GM18517 (cell line): ENCODE measurements around the gene SHLD2.
"Not testable (repeated sequence)": the region's sequence is repeated elsewhere in the genome, so short reads cannot be mapped to it uniquely, and the experiment has no call there.

Experiments used
- ATAC-seq: cut with Tn5 transposase; IDR thresholded peaks from one replicate; pipeline ENCODE4 v1.9.1; 2021; ENCODE audit warnings: mild to moderate bottlenecking, moderate library complexity; ENCODE audit not compliant: unreplicated experiment

Gene SHLD2

DNA sequence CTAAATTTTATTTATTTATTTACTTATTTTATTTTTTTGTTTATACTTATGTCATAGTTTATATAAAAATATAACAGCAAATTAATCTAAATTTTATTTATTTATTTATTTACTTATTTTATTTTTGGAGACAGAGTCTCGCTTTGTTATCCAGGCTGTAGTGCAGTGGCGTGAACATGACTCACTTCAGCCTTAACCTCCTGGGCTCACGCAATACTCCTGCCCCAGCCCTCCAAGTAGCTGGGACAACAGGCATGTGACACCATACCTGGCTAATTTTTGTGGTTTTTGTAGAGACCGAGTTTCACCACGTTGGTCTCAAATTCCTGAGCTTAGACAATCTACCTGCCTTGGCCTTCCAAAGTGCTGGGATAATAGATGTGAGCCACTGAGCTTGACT is 115.3 kb downstream of the SHLD2 start:
- ATAC-seq = not testable (repeated sequence)

GRCh38 chr10:87211848-87212247 is 116.8 kb downstream of the SHLD2 start:
- ATAC-seq = not testable (repeated sequence)

GRCh38 chr10:87213150-87213765 is 118.3 kb downstream of the SHLD2 start:
- ATAC-seq = not testable (repeated sequence)

DNA sequence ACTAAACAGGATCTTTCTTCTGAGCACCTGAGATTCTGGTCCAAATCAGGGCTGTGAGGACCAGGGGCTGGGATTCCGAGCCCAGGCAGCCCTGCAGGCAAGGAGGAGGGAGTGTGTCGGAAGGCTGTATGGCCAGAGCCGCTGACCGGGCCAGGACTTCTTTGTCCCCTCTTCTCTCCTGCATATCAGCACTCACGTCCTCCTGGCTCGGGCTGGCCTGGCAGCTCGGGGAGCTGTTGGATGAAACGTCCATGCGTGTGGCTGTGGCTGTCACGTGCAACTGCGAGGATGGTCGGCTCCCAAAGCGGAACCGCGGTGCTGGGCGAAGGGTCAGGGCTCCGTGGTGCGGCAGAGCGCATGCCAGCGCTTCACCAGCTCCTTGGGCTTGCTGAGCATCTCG is 118.8 kb downstream of the SHLD2 start:
- not testable (repeated sequence) for ATAC-seq

GRCh38 chr10:87216120-87216519 is 121.1 kb downstream of the SHLD2 start:
- not testable (repeated sequence) for ATAC-seq

GRCh38 chr10:87219370-87219769 is 124.4 kb downstream of the SHLD2 start:
- ATAC-seq = not testable (repeated sequence)

GRCh38 chr10:87222789-87223188 is 127.8 kb downstream of the SHLD2 start:
- not testable (repeated sequence) for ATAC-seq

GRCh38 chr10:87225148-87225547 is 130.1 kb downstream of the SHLD2 start, which contains the start of gene NUTM2A:
NUTM2A (plus strand) TSS chr10:87225448; CDS start chr10:87225831, 383 bp downstream.
- not testable (repeated sequence) for ATAC-seq

GRCh38 chr10:87228247-87228646 is 133.2 kb downstream of the SHLD2 start:
- not testable (repeated sequence) for ATAC-seq

- ATAC-seq = not testable (repeated sequence)
Measured at GRCh38 chr10:87229211-87229610, 134.2 kb downstream of the SHLD2 start.

GRCh38 chr10:87234854-87235253 is 139.8 kb downstream of the SHLD2 start:
- not testable (repeated sequence) for ATAC-seq

GRCh38 chr10:87237244-87237643 is 142.2 kb downstream of the SHLD2 start:
- ATAC-seq = not testable (repeated sequence)

- ATAC-seq = not testable (repeated sequence)
Measured at GRCh38 chr10:87239346-87239808, 144.4 kb downstream of the SHLD2 start.
